ENCODE results near the gene DMD.

- no peak for TF ChIP-seq EZH2 (IDR thresholded peaks at IDR 0.05; ENCODE audit: insufficient read depth, low read length)
- TF ChIP-seq CTCF (IDR thresholded peaks at IDR 0.05; ENCODE audit: insufficient read depth, low read depth, low read length) = no peak
Measured at GRCh38 chrX:32871636-32872035, 339.7 kb downstream of the DMD start.

All from astrocyte (in vitro differentiated cells and primary cell).